ENCODE results near the gene IL12RB2.

DNA sequence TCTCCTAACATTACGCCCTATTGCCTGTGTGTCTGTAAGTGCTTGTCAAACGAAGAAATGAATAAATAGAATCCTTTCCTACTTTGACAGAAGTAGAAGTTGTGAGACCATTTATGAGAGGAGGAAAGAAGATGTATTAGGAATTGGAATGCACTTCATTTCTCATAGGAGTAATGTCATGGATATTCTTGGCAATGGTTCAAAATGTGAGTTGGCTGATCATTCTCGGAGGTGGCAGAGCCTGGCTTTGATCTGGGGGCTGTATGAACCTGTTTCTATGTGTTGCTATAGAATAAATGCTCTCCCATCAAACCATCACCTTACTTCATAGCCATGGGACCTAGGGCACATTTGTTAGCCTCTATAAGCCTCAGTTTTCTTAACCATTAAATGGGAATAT lies 132.7 kb downstream of the IL12RB2 start:
- TF ChIP-seq POLR2A (IDR thresholded peaks at IDR 0.05; ENCODE audit: low read depth, low read length) = no peak
- TF ChIP-seq, protein P1, sequence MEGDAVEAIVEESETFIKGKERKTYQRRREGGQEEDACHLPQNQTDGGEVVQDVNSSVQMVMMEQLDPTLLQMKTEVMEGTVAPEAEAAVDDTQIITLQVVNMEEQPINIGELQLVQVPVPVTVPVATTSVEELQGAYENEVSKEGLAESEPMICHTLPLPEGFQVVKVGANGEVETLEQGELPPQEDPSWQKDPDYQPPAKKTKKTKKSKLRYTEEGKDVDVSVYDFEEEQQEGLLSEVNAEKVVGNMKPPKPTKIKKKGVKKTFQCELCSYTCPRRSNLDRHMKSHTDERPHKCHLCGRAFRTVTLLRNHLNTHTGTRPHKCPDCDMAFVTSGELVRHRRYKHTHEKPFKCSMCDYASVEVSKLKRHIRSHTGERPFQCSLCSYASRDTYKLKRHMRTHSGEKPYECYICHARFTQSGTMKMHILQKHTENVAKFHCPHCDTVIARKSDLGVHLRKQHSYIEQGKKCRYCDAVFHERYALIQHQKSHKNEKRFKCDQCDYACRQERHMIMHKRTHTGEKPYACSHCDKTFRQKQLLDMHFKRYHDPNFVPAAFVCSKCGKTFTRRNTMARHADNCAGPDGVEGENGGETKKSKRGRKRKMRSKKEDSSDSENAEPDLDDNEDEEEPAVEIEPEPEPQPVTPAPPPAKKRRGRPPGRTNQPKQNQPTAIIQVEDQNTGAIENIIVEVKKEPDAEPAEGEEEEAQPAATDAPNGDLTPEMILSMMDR (IDR thresholded peaks at IDR 0.05; ENCODE audit: extremely low read depth in 1 of 2, insufficient read depth in 1 of 2, low read depth in 1 of 2, low read length in 2 of 2) = no peak

All from endothelial cell of umbilical vein (primary cell).